ENCODE measurements around the gene NEB. TPM values are rescaled to one million over a fixed set of nuclear protein-coding genes. Genes with fewer than 3 reads are reported as not detected.

Gene NEB
- total and polyA plus RNA-seq, 2 of the 13 experiments (the other 11 are each of a cell fraction or from before 2014, with no cell fraction given) = 0.21 to 0.24 TPM

DNA sequence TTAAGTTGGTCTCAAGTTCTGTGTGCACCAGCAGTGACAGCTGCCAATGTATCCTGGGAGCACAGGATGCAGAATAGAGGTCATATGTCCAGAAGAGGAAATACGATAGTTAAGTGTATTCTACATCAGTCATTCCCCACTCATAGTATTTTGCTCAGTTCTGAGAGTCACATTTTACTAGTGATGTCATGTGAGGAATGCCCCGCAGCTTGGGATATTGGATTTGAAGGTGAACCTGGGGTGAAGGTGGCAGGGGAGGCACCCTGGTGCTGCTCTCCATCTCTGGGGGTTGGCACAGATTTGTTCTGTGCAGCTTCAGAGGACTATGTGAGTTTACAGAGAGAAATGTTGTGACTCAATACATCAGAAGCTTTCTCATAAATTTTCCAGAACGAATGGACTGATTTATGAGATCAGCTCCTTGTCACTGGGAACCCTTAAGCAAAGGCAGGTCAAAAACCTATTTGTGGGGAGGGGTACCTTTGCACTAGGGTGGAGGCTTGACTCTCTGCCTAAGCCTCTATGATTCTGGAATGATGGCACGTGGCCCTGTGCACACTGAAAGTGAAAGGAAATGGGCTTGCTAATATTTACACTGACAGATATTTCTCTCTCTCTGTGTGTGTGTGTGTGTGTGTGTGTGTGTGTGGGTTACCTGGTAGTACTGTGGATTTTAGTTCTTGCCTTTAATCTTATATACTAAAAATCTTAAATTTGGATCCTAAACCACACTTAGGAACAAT, 95.9 kb downstream of the NEB start (continued):
- TF ChIP-seq, protein P1, sequence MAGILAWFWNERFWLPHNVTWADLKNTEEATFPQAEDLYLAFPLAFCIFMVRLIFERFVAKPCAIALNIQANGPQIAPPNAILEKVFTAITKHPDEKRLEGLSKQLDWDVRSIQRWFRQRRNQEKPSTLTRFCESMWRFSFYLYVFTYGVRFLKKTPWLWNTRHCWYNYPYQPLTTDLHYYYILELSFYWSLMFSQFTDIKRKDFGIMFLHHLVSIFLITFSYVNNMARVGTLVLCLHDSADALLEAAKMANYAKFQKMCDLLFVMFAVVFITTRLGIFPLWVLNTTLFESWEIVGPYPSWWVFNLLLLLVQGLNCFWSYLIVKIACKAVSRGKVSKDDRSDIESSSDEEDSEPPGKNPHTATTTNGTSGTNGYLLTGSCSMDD (CRISPR knock-in tag; IDR thresholded peaks at IDR 0.05) = no peak
- TF ChIP-seq MTF2 (CRISPR knock-in tag; IDR thresholded peaks at IDR 0.05; ENCODE audit: borderline replicate concordance) (peak; percentile 74; the same call in 1 of the 2 replicates), ATF1 (CRISPR knock-in tag; IDR thresholded peaks at IDR 0.05) (peak; percentile 46; the same call in 1 of the 2 replicates), BRD4 (CRISPR knock-in tag; IDR thresholded peaks at IDR 0.05) (no peak), ELF1 (CRISPR knock-in tag; IDR thresholded peaks at IDR 0.05) (no peak), ZNF556 (CRISPR knock-in tag; IDR thresholded peaks at IDR 0.05; ENCODE audit: borderline replicate concordance) (0 out of 2 replicates have a peak, but pooled peaks have one; percentile 26), PRPF4 (IDR thresholded peaks at IDR 0.05; ENCODE audit: low read depth, low read length, poor library complexity, severe bottlenecking) (no peak), ZNF747 (CRISPR knock-in tag; IDR thresholded peaks at IDR 0.05; ENCODE audit: borderline replicate concordance) (no peak), ZNF614 (CRISPR knock-in tag; IDR thresholded peaks at IDR 0.05; ENCODE audit: borderline replicate concordance) (no peak), MTA3 (CRISPR knock-in tag; IDR thresholded peaks at IDR 0.05) (no peak), ZNF136 (CRISPR knock-in tag; IDR thresholded peaks at IDR 0.05; ENCODE audit: low read depth) (no peak), SIX1 (CRISPR knock-in tag; IDR thresholded peaks at IDR 0.05; ENCODE audit: borderline replicate concordance) (no peak), KDM1A (CRISPR knock-in tag; IDR thresholded peaks at IDR 0.05) (no peak), TP53 (CRISPR knock-in tag; conservative IDR thresholded peaks at IDR 0.05) (no peak), RCOR2 (CRISPR knock-in tag; IDR thresholded peaks at IDR 0.05) (no peak), REXO4 (CRISPR knock-in tag; IDR thresholded peaks at IDR 0.05; ENCODE audit: borderline replicate concordance) (no peak), ZNF768 (CRISPR knock-in tag; IDR thresholded peaks at IDR 0.05) (no peak), SOX6 (IDR thresholded peaks at IDR 0.05) (no peak), SOX6 (CRISPR knock-in tag; IDR thresholded peaks at IDR 0.05) (peak; percentile 83), PHB2 (IDR thresholded peaks at IDR 0.05; ENCODE audit: partially characterized antibody) (no peak), NBN (conservative IDR thresholded peaks at IDR 0.05) (no peak), SALL1 (CRISPR knock-in tag; IDR thresholded peaks at IDR 0.05) (peak; percentile 79; the same call in 1 of the 2 replicates), EZH2 (conservative IDR thresholded peaks at IDR 0.05; ENCODE audit: low read depth, low read length) (no peak), THYN1 (CRISPR knock-in tag; IDR thresholded peaks at IDR 0.05; ENCODE audit: borderline replicate concordance, low read depth) (no peak)
- TF ChIP-seq, protein P2, sequence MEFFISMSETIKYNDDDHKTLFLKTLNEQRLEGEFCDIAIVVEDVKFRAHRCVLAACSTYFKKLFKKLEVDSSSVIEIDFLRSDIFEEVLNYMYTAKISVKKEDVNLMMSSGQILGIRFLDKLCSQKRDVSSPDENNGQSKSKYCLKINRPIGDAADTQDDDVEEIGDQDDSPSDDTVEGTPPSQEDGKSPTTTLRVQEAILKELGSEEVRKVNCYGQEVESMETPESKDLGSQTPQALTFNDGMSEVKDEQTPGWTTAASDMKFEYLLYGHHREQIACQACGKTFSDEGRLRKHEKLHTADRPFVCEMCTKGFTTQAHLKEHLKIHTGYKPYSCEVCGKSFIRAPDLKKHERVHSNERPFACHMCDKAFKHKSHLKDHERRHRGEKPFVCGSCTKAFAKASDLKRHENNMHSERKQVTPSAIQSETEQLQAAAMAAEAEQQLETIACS (CRISPR knock-in tag; IDR thresholded peaks at IDR 0.05) = no peak
- TF ChIP-seq, protein P3, sequence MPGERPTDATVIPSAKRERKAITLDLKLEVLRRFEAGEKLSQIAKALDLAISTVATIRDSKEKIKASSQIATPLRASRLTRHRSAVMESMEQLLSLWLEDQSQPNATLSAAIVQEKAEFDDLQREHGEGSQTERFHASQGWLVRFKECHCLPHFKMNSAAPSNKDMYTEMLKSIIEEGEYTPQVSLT (CRISPR knock-in tag; IDR thresholded peaks at IDR 0.05; ENCODE audit: borderline replicate concordance, low read depth) = no peak
- TF ChIP-seq, protein P4, sequence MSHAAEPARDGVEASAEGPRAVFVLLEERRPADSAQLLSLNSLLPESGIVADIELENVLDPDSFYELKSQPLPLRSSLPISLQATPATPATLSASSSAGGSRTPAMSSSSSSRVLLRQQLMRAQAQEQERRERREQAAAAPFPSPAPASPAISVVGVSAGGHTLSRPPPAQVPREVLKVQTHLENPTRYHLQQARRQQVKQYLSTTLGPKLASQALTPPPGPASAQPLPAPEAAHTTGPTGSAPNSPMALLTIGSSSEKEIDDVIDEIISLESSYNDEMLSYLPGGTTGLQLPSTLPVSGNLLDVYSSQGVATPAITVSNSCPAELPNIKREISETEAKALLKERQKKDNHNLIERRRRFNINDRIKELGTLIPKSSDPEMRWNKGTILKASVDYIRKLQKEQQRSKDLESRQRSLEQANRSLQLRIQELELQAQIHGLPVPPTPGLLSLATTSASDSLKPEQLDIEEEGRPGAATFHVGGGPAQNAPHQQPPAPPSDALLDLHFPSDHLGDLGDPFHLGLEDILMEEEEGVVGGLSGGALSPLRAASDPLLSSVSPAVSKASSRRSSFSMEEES (CRISPR knock-in tag; IDR thresholded peaks at IDR 0.05) = peak; percentile 53; the same call in 1 of the 2 replicates
- TF ChIP-seq, protein P5, sequence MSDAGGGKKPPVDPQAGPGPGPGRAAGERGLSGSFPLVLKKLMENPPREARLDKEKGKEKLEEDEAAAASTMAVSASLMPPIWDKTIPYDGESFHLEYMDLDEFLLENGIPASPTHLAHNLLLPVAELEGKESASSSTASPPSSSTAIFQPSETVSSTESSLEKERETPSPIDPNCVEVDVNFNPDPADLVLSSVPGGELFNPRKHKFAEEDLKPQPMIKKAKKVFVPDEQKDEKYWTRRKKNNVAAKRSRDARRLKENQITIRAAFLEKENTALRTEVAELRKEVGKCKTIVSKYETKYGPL (CRISPR knock-in tag; IDR thresholded peaks at IDR 0.05) = no peak
